GM18867 (cell line): Measurements from ENCODE around the gene SLC22A23.

Experiments used
- ATAC-seq: cut with Tn5 transposase; IDR thresholded peaks from one replicate; pipeline ENCODE4 v1.9.1; 2021; ENCODE audit warnings: mild to moderate bottlenecking, moderate library complexity; ENCODE audit not compliant: unreplicated experiment

SLC22A23 gene

GRCh38 chr6:3444276-3445088 lies 12.4 kb downstream of the SLC22A23 start:
- ATAC-seq: no peak

- no peak for ATAC-seq
Measured at GRCh38 chr6:3443221-3443515, 13.7 kb downstream of the SLC22A23 start.

- ATAC-seq: no peak
Measured at GRCh38 chr6:3442431-3443220, 14.2 kb downstream of the SLC22A23 start.

- no peak for ATAC-seq
Measured at GRCh38 chr6:3440911-3441310, 15.9 kb downstream of the SLC22A23 start.

GRCh38 chr6:3439961-3440360 lies 16.9 kb downstream of the SLC22A23 start:
- ATAC-seq: no peak

GRCh38 chr6:3438190-3439167 lies 18.4 kb downstream of the SLC22A23 start:
- no peak for ATAC-seq

- no peak for ATAC-seq
Measured at GRCh38 chr6:3433005-3433404, 23.8 kb downstream of the SLC22A23 start.

GRCh38 chr6:3432416-3432815 lies 24.4 kb downstream of the SLC22A23 start:
- ATAC-seq: no peak

- no peak for ATAC-seq
Measured at GRCh38 chr6:3431994-3432393, 24.9 kb downstream of the SLC22A23 start.

- no peak for ATAC-seq
Measured at GRCh38 chr6:3429211-3429610, 27.6 kb downstream of the SLC22A23 start.

GRCh38 chr6:3428700-3429099 lies 28.1 kb downstream of the SLC22A23 start:
- no peak for ATAC-seq

- ATAC-seq: no peak
Measured at GRCh38 chr6:3428247-3428646, 28.6 kb downstream of the SLC22A23 start.

- ATAC-seq: no peak
Measured at GRCh38 chr6:3427687-3428085, 29.2 kb downstream of the SLC22A23 start.

GRCh38 chr6:3426927-3427686 lies 29.7 kb downstream of the SLC22A23 start:
- no peak for ATAC-seq

- no peak for ATAC-seq
Measured at GRCh38 chr6:3426091-3426926, 30.5 kb downstream of the SLC22A23 start.

- no peak for ATAC-seq
Measured at GRCh38 chr6:3425574-3425973, 31.3 kb downstream of the SLC22A23 start.

- ATAC-seq: no peak
Measured at GRCh38 chr6:3424185-3424927, 32.5 kb downstream of the SLC22A23 start.

GRCh38 chr6:3423439-3424184 lies 33.2 kb downstream of the SLC22A23 start:
- ATAC-seq: no peak
